ENCODE results near the gene LRP6.
"Not testable (repeated sequence)": the region's sequence is repeated elsewhere in the genome, so short reads cannot be mapped to it uniquely, and the experiment has no call there.

The LRP6 gene

GRCh38 chr12:12256291-12256757 is 10.5 kb downstream of the LRP6 start:
- H3K36me3 ChIP-seq (ENCODE audit: control insufficient read depth, insufficient read depth, low read length); H3K27me3 ChIP-seq (ENCODE audit: control insufficient read depth, insufficient read depth, low read length); H3K4me3 ChIP-seq (ENCODE audit: low read length); H3K9me3 ChIP-seq (ENCODE audit: control insufficient read depth, low read length); H3K4me1 ChIP-seq (ENCODE audit: control insufficient read depth, insufficient read depth, low read length); H3K9ac ChIP-seq (ENCODE audit: low read length): not testable (repeated sequence)

GRCh38 chr12:12254553-12254952 is 12.3 kb downstream of the LRP6 start:
- Histone ChIP-seq H3K27me3 (ENCODE audit: control insufficient read depth, insufficient read depth, low read length) (no peaks in the 10 kb centered on the region), H3K4me3 (ENCODE audit: low read length) (no peak overlapping the region), H3K9ac (ENCODE audit: low read length) (no peak overlapping the region), H3K36me3 (ENCODE audit: control insufficient read depth, insufficient read depth, low read length) (no peaks in the 10 kb centered on the region), H3K9me3 (ENCODE audit: control insufficient read depth, low read length) (no peaks in the 10 kb centered on the region), H3K4me1 (ENCODE audit: control insufficient read depth, insufficient read depth, low read length) (no peaks in the 10 kb centered on the region)

GRCh38 chr12:12249216-12250050 is 17.4 kb downstream of the LRP6 start:
- no peak overlapping the region for H3K4me3 ChIP-seq (ENCODE audit: low read length)
- H3K27me3 ChIP-seq (ENCODE audit: control insufficient read depth, insufficient read depth, low read length): no peaks in the 10 kb centered on the region
- no peak overlapping the region for H3K9ac ChIP-seq (ENCODE audit: low read length)
- H3K36me3 ChIP-seq (ENCODE audit: control insufficient read depth, insufficient read depth, low read length): no peaks in the 10 kb centered on the region
- no peaks in the 10 kb centered on the region for H3K9me3 ChIP-seq (ENCODE audit: control insufficient read depth, low read length)
- H3K4me1 ChIP-seq (ENCODE audit: control insufficient read depth, insufficient read depth, low read length): no peaks in the 10 kb centered on the region

- no peaks in the 10 kb centered on the region for H3K36me3 ChIP-seq (ENCODE audit: control insufficient read depth, insufficient read depth, low read length)
- no peak overlapping the region for H3K9ac ChIP-seq (ENCODE audit: low read length)
- no peaks in the 10 kb centered on the region for H3K4me1 ChIP-seq (ENCODE audit: control insufficient read depth, insufficient read depth, low read length)
- no peaks in the 10 kb centered on the region for H3K9me3 ChIP-seq (ENCODE audit: control insufficient read depth, low read length)
- no peak overlapping the region for H3K4me3 ChIP-seq (ENCODE audit: low read length)
- H3K27me3 ChIP-seq (ENCODE audit: control insufficient read depth, insufficient read depth, low read length): no peaks in the 10 kb centered on the region
Measured at GRCh38 chr12:12247584-12247983, 19.3 kb downstream of the LRP6 start.

GRCh38 chr12:12244341-12244740 is 22.5 kb downstream of the LRP6 start:
- no peaks in the 10 kb centered on the region for H3K27me3 ChIP-seq (ENCODE audit: control insufficient read depth, insufficient read depth, low read length)
- no peaks in the 10 kb centered on the region for H3K9me3 ChIP-seq (ENCODE audit: control insufficient read depth, low read length)
- no peaks in the 10 kb centered on the region for H3K4me1 ChIP-seq (ENCODE audit: control insufficient read depth, insufficient read depth, low read length)
- H3K9ac ChIP-seq (ENCODE audit: low read length): no peak overlapping the region
- no peak overlapping the region for H3K4me3 ChIP-seq (ENCODE audit: low read length)
- no peaks in the 10 kb centered on the region for H3K36me3 ChIP-seq (ENCODE audit: control insufficient read depth, insufficient read depth, low read length)

GRCh38 chr12:12240662-12241340 is 26.0 kb downstream of the LRP6 start:
- Histone ChIP-seq H3K9me3 (ENCODE audit: control insufficient read depth, low read length) (no peaks in the 10 kb centered on the region), H3K4me3 (ENCODE audit: low read length) (no peak overlapping the region), H3K9ac (ENCODE audit: low read length) (no peak overlapping the region), H3K4me1 (ENCODE audit: control insufficient read depth, insufficient read depth, low read length) (peaks cover 16% of the 10 kb centered on the region), H3K36me3 (ENCODE audit: control insufficient read depth, insufficient read depth, low read length) (no peaks in the 10 kb centered on the region), H3K27me3 (ENCODE audit: control insufficient read depth, insufficient read depth, low read length) (no peaks in the 10 kb centered on the region)

- Histone ChIP-seq H3K4me3 (ENCODE audit: low read length) (no peak overlapping the region), H3K9ac (ENCODE audit: low read length) (no peak overlapping the region), H3K4me1 (ENCODE audit: control insufficient read depth, insufficient read depth, low read length) (peaks cover 16% of the 10 kb centered on the region), H3K9me3 (ENCODE audit: control insufficient read depth, low read length) (no peaks in the 10 kb centered on the region), H3K36me3 (ENCODE audit: control insufficient read depth, insufficient read depth, low read length) (no peaks in the 10 kb centered on the region), H3K27me3 (ENCODE audit: control insufficient read depth, insufficient read depth, low read length) (no peaks in the 10 kb centered on the region)
Measured at GRCh38 chr12:12239127-12239526, 27.7 kb downstream of the LRP6 start.

- Histone ChIP-seq H3K4me3 (ENCODE audit: low read length) (no peak overlapping the region), H3K36me3 (ENCODE audit: control insufficient read depth, insufficient read depth, low read length) (no peaks in the 10 kb centered on the region), H3K9ac (ENCODE audit: low read length) (no peak overlapping the region), H3K27me3 (ENCODE audit: control insufficient read depth, insufficient read depth, low read length) (no peaks in the 10 kb centered on the region), H3K4me1 (ENCODE audit: control insufficient read depth, insufficient read depth, low read length) (peaks cover 16% of the 10 kb centered on the region), H3K9me3 (ENCODE audit: control insufficient read depth, low read length) (no peaks in the 10 kb centered on the region)
Measured at GRCh38 chr12:12238605-12239004, 28.2 kb downstream of the LRP6 start.

GRCh38 chr12:12236896-12237295 is 29.9 kb downstream of the LRP6 start:
- Histone ChIP-seq H3K4me3 (ENCODE audit: low read length) (no peak overlapping the region), H3K4me1 (ENCODE audit: control insufficient read depth, insufficient read depth, low read length) (peaks cover 16% of the 10 kb centered on the region)

GRCh38 chr12:12230275-12230674 is 36.6 kb downstream of the LRP6 start:
- H3K27me3 ChIP-seq (ENCODE audit: control insufficient read depth, insufficient read depth, low read length): no peaks in the 10 kb centered on the region
- H3K9ac ChIP-seq (ENCODE audit: low read length): no peak overlapping the region
- no peaks in the 10 kb centered on the region for H3K36me3 ChIP-seq (ENCODE audit: control insufficient read depth, insufficient read depth, low read length)
- no peaks in the 10 kb centered on the region for H3K9me3 ChIP-seq (ENCODE audit: control insufficient read depth, low read length)
- no peak overlapping the region for H3K4me3 ChIP-seq (ENCODE audit: low read length)
- no peaks in the 10 kb centered on the region for H3K4me1 ChIP-seq (ENCODE audit: control insufficient read depth, insufficient read depth, low read length)

More at GRCh38 chr12:12236896-12237295, 29.9 kb downstream of the LRP6 start:
- Histone ChIP-seq H3K27me3 (ENCODE audit: control insufficient read depth, insufficient read depth, low read length) (no peaks in the 10 kb centered on the region), H3K9me3 (ENCODE audit: control insufficient read depth, low read length) (no peaks in the 10 kb centered on the region), H3K36me3 (ENCODE audit: control insufficient read depth, insufficient read depth, low read length) (no peaks in the 10 kb centered on the region), H3K9ac (ENCODE audit: low read length) (no peak overlapping the region)

GRCh38 chr12:12229556-12230092 is 37.2 kb downstream of the LRP6 start:
- Histone ChIP-seq H3K9ac (ENCODE audit: low read length) (no peak overlapping the region), H3K4me1 (ENCODE audit: control insufficient read depth, insufficient read depth, low read length) (no peaks in the 10 kb centered on the region), H3K9me3 (ENCODE audit: control insufficient read depth, low read length) (no peaks in the 10 kb centered on the region), H3K36me3 (ENCODE audit: control insufficient read depth, insufficient read depth, low read length) (no peaks in the 10 kb centered on the region), H3K27me3 (ENCODE audit: control insufficient read depth, insufficient read depth, low read length) (no peaks in the 10 kb centered on the region), H3K4me3 (ENCODE audit: low read length) (no peak overlapping the region)

- Histone ChIP-seq H3K9ac (ENCODE audit: low read length) (no peak overlapping the region), H3K4me1 (ENCODE audit: control insufficient read depth, insufficient read depth, low read length) (no peaks in the 10 kb centered on the region), H3K36me3 (ENCODE audit: control insufficient read depth, insufficient read depth, low read length) (no peaks in the 10 kb centered on the region)
Measured at GRCh38 chr12:12228402-12228801, 38.4 kb downstream of the LRP6 start.

More at GRCh38 chr12:12228402-12228801, 38.4 kb downstream of the LRP6 start:
- no peaks in the 10 kb centered on the region for H3K9me3 ChIP-seq (ENCODE audit: control insufficient read depth, low read length)
- H3K4me3 ChIP-seq (ENCODE audit: low read length): no peak overlapping the region
- H3K27me3 ChIP-seq (ENCODE audit: control insufficient read depth, insufficient read depth, low read length): no peaks in the 10 kb centered on the region
